Suprapubic skin (tissue), 4 donors: ENCODE data around the gene ROBO2. TPM values are rescaled to one million over a fixed set of nuclear protein-coding genes. Genes with fewer than 3 reads are reported as not detected.

Source experiments
- DNase-seq, 2 donors: peaks; one replicate each; pipeline ENCODE4 v3.0.0-alpha.2; 2019; ENCODE audit warnings: low spot score in 2 of 2
- H3K27ac ChIP-seq: fragments of 200-600 bp; sonication (generic); one replicate; pipeline ENCODE4 v1.5.1; 2019
- H3K27me3 ChIP-seq: fragments of 200-600 bp; sonication (generic); one replicate; pipeline ENCODE4 v1.5.1; 2019
- H3K36me3 ChIP-seq: fragments of 200-600 bp; sonication (generic); one replicate; pipeline ENCODE4 v1.5.1; 2019
- H3K4me1 ChIP-seq: fragments of 200-600 bp; sonication (generic); one replicate; pipeline ENCODE4 v1.5.1; 2019
- H3K4me3 ChIP-seq: fragments of 200-600 bp; sonication (generic); one replicate; pipeline ENCODE4 v1.5.1; 2019; ENCODE audit warnings: mild to moderate bottlenecking
- H3K9me3 ChIP-seq: fragments of 200-600 bp; sonication (generic); one replicate; pipeline ENCODE4 v1.5.1; 2019
- EP300 ChIP-seq: sonication (generic); formaldehyde crosslinking; IDR thresholded peaks from one replicate; pipeline ENCODE4 v1.6.1; 2017; ENCODE audit warnings: antibody characterized with exemption
- POLR2A ChIP-seq, 2 donors: fragments of 450-650 bp; IDR thresholded peaks; one replicate each; pipeline ENCODE4 v1.6.1; 2017; ENCODE audit warnings: antibody characterized with exemption in 2 of 2, mild to moderate bottlenecking in 2 of 2, moderate library complexity in 2 of 2
- POLR2AphosphoS5 ChIP-seq, 3 donors: sonication (generic); formaldehyde crosslinking; IDR thresholded peaks; one replicate each; pipeline ENCODE4 v1.6.1; 2017; ENCODE audit warnings: antibody characterized with exemption in 3 of 3
- WGBS: methylation state at CpG from one replicate; pipeline ENCODE4 v1.1.5; 2018; 5-methylcytosine and 5-hydroxymethylcytosine counted together
- total RNA-seq, 4 donors: library from RNA; depleted of rRNA; stranded (reverse); fragments of >200 nt; gene quantifications; one replicate each; pipeline ENCODE4 v1.1.0, GENCODE V29; 2016
- TF ChIP-seq, protein P1 (sequence below), 2 donors: fragments of 200-600 bp in 1 of 2; fragments of 450-650 bp in 1 of 2; sonication (generic) in 1 of 2; IDR thresholded peaks; one replicate each; pipeline ENCODE4 v1.5.1; 2016 to 2019; ENCODE audit warnings: antibody characterized with exemption in 2 of 2, mild to moderate bottlenecking in 1 of 2, moderate library complexity in 1 of 2

ROBO2 gene
- total RNA-seq, 4 donors from 2014 or later: 0.95 to 6.7 (median 2.2) TPM

DNA sequence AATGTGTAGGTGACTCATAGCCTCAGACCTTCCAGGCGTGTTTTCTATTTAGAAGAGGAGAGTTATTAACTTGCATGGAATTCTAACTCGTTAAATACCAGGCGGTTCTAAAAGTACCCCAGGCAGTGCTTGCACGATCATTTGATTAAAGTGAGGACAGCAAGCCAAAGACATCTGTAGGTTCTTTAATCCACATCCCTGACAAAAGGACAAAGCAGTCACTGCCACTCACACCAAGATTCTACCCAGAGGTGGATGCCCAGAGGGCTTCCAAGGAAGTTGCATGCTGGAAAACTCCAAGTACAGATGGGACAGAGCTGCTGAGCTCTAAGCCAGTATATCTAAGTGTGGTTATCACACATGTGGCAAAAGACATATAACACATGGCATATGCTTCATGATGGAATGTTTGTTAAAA, 372.1 kb downstream of the ROBO2 start:
- TF ChIP-seq POLR2A (IDR thresholded peaks at IDR 0.05) (no peak), EP300 (no peak), POLR2AphosphoS5 (IDR thresholded peaks at IDR 0.05) (no peak)
- TF ChIP-seq, protein P1, sequence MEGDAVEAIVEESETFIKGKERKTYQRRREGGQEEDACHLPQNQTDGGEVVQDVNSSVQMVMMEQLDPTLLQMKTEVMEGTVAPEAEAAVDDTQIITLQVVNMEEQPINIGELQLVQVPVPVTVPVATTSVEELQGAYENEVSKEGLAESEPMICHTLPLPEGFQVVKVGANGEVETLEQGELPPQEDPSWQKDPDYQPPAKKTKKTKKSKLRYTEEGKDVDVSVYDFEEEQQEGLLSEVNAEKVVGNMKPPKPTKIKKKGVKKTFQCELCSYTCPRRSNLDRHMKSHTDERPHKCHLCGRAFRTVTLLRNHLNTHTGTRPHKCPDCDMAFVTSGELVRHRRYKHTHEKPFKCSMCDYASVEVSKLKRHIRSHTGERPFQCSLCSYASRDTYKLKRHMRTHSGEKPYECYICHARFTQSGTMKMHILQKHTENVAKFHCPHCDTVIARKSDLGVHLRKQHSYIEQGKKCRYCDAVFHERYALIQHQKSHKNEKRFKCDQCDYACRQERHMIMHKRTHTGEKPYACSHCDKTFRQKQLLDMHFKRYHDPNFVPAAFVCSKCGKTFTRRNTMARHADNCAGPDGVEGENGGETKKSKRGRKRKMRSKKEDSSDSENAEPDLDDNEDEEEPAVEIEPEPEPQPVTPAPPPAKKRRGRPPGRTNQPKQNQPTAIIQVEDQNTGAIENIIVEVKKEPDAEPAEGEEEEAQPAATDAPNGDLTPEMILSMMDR (IDR thresholded peaks at IDR 0.05): no peak
- no peak for DNase-seq
- 27% methylated on average over 4 of the region's 4 CpGs for WGBS
- Histone ChIP-seq H3K4me1 (no peaks in the 10 kb centered on the region), H3K9me3 (no peaks in the 10 kb centered on the region), H3K27me3 (no peaks in the 10 kb centered on the region), H3K36me3 (no peaks in the 10 kb centered on the region), H3K4me3 (no peak overlapping the region), H3K27ac (no peak overlapping the region)

DNA sequence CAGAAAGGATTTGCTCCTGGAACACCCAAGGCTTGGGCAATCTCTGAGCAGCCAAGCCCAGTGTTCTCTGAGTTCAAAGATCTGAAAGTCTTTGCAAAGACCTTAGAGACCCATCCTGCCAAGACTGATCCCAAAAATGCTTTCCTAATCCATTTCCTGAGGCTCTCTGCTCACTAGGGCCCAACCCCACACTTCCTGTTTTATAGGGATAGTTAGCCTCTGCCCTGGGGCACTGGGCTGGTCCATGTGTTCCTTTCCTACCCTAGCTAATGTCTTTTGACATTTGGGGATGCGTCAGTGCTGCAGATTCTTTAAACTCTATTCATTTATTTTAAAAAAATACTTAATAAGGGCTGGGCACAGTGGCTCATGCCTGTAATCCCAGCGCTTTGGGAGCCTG, 372.7 kb downstream of the ROBO2 start:
- no peak overlapping the region for H3K4me3 ChIP-seq

DNA sequence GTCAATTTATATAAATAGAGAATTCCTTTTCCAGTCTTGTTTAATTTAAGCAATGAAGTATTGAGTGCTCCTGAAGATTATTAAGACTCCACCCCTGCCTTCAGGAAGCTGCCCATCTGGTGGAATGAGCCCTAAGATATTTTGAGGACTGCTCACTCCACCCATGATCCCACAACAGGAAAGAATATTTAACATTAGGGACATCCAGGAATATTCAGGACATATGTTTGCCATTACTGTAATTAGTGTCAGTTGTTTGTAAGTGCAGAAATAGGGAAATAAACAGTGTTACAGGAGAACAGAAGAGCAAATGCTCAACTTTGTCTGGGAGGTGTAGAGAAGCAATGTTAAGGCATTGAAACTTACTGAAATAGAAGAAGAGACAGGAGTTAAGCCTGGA, 375.0 kb downstream of the ROBO2 start:
- Histone ChIP-seq H3K36me3 (no peaks in the 10 kb centered on the region), H3K4me1 (no peaks in the 10 kb centered on the region), H3K9me3 (no peaks in the 10 kb centered on the region), H3K27ac (no peak overlapping the region), H3K27me3 (no peaks in the 10 kb centered on the region), H3K4me3 (no peak overlapping the region)
- TF ChIP-seq POLR2A (IDR thresholded peaks at IDR 0.05) (no peak), EP300 (no peak), POLR2AphosphoS5 (IDR thresholded peaks at IDR 0.05) (no peak)
- TF ChIP-seq, protein P1 (IDR thresholded peaks at IDR 0.05): no peak
- DNase-seq: no peak

More for the DNA sequence above, 372.7 kb downstream of the ROBO2 start:
- WGBS: 72% methylated on average over 2 of the region's 2 CpGs
- no peaks in the 10 kb centered on the region for H3K4me1 ChIP-seq
- no peaks in the 10 kb centered on the region for H3K36me3 ChIP-seq
- no peaks in the 10 kb centered on the region for H3K9me3 ChIP-seq
- TF ChIP-seq EP300: no peak
- no peak for TF ChIP-seq POLR2AphosphoS5 (IDR thresholded peaks at IDR 0.05)
- TF ChIP-seq, protein P1 (IDR thresholded peaks at IDR 0.05): no peak
- TF ChIP-seq POLR2A (IDR thresholded peaks at IDR 0.05): no peak
- no peak for DNase-seq
- no peaks in the 10 kb centered on the region for H3K27me3 ChIP-seq
- no peak overlapping the region for H3K27ac ChIP-seq

DNA sequence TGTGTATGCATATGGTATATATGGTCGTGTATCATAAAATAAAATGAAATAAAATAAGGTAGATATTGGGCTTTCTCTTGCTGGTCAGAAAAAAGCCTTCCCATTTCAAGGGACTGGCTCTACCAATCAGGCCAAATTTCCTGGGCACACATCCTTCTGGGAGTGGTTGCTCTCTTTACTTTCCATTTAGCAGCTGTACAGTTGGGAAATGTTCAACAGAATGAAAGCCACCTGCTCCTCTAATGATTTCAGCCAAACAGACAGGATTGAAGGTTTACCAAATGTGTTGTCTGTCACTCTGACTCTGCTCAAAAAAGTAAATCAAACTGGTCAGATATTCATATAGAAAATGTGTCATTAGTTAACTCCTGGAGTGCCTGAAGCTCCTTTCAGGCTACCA, 380.4 kb downstream of the ROBO2 start:
- Histone ChIP-seq H3K4me1 (no peaks in the 10 kb centered on the region), H3K4me3 (no peak overlapping the region), H3K9me3 (no peaks in the 10 kb centered on the region), H3K27ac (no peak overlapping the region), H3K36me3 (no peaks in the 10 kb centered on the region), H3K27me3 (no peaks in the 10 kb centered on the region)
- TF ChIP-seq, protein P1 (IDR thresholded peaks at IDR 0.05): no peak
- no peak for TF ChIP-seq EP300
- DNase-seq: no peak
- 89% methylated on average over 1 of the region's 1 CpG for WGBS

DNA sequence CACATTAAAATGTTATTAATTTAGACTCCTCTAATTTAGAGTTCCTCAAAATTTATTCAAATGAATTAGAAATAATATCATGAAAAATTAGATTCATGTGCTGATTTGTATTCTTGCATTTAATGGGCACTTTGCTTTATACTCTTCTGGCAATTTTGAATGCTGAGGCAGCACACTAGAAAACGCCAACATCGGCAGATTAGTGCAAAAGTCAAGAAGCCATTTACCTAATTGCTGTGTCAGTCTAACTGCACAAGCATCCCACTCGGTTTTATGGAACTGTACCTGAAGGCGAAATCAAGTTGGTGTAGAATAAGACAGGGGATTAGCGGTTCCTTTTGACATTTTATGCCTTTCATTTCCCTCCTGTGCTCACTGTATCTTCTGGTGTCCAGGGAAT, 382.0 kb downstream of the ROBO2 start:
- no peaks in the 10 kb centered on the region for H3K9me3 ChIP-seq
- no peaks in the 10 kb centered on the region for H3K27me3 ChIP-seq
- WGBS: 88% methylated on average over 5 of the region's 5 CpGs
- DNase-seq: no peak
- no peak overlapping the region for H3K4me3 ChIP-seq
- no peak for TF ChIP-seq POLR2A (IDR thresholded peaks at IDR 0.05)
- TF ChIP-seq EP300: no peak
- TF ChIP-seq, protein P1 (IDR thresholded peaks at IDR 0.05): no peak
- no peak for TF ChIP-seq POLR2AphosphoS5 (IDR thresholded peaks at IDR 0.05)
- no peak overlapping the region for H3K27ac ChIP-seq
- no peaks in the 10 kb centered on the region for H3K4me1 ChIP-seq
- no peaks in the 10 kb centered on the region for H3K36me3 ChIP-seq
